Epithelial cell of proximal tubule (primary cell): ENCODE measurements around the gene TMED4. TPM values are rescaled to one million over a fixed set of nuclear protein-coding genes. Genes with fewer than 3 reads are reported as not detected.
A peak's percentile ranks its signal among the peaks of the same experiment; 100 is the strongest.

Experiments used
- DNase-seq: peaks from one replicate; pipeline ENCODE4 v3.0.0-alpha.2; 2011; ENCODE audit warnings: low read depth
- H3K4me3 ChIP-seq: 2 replicates; pipeline ENCODE4 v1.5.1; 2011; ENCODE audit warnings: low read depth, mild to moderate bottlenecking, low read length
- total RNA-seq: library from RNA; depleted of rRNA; stranded (reverse); fragments of >200 nt; gene quantifications from 2 replicates; pipeline ENCODE4 v1.2.3, GENCODE V29; 2015
- TF ChIP-seq, protein P1 (sequence below): conservative IDR thresholded peaks from 2 replicates; pipeline ENCODE4 v1.5.1; 2012; ENCODE audit warnings: low read depth, mild to moderate bottlenecking, low read length

Gene TMED4
- total RNA-seq, 1 donor from 2014 or later: 167 TPM

DNA sequence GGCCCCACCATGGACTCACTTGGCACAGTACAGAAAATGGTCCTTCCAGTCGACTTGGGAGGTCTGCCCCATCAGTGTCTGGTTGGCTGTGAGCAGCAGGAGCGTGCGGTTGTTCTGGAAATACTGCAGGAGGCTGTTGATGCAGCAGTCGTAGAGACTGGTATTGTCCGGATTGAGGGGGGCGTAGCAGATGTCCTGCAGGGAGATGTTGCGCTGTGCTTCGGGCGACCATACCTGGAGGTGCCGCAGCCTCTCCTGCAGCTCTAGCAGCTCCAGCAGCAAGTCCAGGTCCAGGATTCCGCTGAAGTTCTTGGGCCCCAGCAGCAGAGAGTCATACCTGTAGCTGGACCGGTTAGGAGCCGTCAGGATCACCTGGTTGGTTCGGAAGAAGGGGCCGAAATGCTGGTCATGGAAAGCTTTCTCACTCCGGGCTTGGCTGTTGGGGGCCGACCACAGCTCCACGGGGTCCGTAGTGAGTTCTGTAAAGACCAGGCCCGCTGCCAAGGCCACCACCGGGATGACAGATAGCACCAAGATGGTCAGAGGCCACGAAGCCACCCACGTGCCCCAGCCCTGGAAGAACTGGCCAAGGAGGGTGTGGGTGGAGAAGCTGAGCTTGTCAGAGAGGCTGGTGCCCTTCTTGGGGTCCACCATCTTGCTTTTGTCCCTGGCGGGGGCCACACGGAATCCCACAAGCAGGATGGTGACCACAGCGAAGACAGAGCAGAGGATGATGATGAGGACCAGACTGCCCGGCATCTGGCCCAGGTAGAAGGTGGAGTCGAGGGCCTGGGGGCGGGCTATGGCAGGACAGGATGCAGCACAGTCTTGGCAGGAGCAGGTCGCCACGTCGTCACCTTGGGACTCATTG lies 43.0 kb downstream of the TMED4 start:
- no peak overlapping the region for H3K4me3 ChIP-seq
- TF ChIP-seq, protein P1, sequence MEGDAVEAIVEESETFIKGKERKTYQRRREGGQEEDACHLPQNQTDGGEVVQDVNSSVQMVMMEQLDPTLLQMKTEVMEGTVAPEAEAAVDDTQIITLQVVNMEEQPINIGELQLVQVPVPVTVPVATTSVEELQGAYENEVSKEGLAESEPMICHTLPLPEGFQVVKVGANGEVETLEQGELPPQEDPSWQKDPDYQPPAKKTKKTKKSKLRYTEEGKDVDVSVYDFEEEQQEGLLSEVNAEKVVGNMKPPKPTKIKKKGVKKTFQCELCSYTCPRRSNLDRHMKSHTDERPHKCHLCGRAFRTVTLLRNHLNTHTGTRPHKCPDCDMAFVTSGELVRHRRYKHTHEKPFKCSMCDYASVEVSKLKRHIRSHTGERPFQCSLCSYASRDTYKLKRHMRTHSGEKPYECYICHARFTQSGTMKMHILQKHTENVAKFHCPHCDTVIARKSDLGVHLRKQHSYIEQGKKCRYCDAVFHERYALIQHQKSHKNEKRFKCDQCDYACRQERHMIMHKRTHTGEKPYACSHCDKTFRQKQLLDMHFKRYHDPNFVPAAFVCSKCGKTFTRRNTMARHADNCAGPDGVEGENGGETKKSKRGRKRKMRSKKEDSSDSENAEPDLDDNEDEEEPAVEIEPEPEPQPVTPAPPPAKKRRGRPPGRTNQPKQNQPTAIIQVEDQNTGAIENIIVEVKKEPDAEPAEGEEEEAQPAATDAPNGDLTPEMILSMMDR: no peak
- DNase-seq: no peak

- TF ChIP-seq, protein P1: no peak
- H3K4me3 ChIP-seq: no peak overlapping the region
- DNase-seq: no peak
Measured at GRCh38 chr7:44538093-44538797, 43.8 kb downstream of the TMED4 start.

DNA sequence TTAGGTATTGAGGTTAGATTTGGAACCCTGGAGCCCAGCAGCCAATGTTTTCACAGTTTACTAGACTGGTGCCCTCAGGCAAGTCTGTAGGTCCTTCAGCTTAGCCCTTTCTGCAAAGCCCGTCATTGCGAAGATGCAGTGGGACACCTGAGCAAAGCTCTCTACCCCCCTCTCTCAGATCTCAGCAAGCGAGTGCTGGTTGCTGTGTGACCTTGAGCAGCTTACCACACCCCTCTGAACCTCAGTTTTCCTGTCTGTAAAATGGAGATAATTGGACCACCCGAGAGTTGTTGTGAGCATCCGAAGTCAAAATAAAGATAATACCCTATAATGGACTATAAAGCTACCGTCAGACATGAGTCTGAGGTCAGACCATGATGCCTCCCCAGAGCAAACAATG lies 44.6 kb downstream of the TMED4 start:
- TF ChIP-seq, protein P1: no peak
- DNase-seq: no peak
- no peak overlapping the region for H3K4me3 ChIP-seq

DNA sequence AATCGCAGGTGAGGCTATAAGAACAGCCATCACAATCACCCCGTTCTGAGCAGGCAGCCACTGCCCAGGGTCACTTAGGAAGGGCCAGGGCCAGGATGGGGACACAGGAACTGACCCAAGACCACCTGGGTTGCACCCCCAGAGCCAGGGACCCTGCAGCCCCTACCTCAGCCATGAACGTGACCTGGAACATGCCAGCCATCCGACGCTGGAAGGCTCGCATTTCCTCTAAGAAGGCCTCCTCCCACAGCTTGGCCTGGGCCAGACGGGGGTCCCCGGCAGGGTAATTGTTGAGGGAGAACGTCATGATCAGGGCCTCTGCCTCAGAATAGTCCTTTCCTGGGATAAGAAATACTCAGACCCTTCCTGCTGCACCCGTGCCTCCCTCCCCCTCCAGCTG lies 45.9 kb downstream of the TMED4 start:
- TF ChIP-seq, protein P1: no peak
- DNase-seq: no peak
- no peak overlapping the region for H3K4me3 ChIP-seq

DNA sequence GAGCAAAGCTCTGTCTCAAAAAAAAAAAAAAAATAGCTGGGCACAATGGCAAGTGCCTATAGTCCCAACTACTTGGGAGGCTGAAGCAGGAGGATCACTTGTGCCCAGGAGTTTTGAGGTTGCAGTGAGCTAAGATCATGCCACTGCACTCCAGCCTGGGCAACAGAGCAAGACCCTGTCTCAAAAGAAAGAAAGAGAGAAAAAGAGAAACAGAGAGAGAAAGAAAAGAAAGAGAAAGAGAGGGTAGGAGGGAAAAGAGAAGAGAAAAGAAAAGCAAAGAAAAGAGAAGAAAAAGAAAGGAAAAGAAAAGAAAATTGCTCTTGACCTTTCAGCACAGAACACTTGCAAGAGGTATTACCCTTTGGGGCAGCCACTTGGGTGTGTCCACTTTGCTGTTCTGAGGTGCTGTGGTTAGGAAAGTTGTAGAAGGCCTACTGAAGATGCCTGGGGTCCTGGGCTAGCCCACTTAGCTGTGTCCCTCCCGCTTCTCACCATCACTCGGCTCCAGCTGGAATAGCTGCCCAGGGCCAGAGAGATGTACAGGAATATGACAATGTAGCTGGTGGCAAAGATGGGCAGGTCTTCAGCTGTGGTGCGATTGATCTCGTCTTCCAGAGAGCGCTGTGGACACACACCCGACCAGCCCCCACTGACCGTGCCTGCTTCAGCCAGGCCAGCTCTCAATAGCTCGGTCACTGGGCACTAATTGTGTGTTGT lies 46.5 kb downstream of the TMED4 start:
- TF ChIP-seq, protein P1: no peak
- no peak for DNase-seq
- H3K4me3 ChIP-seq: no peak overlapping the region

DNA sequence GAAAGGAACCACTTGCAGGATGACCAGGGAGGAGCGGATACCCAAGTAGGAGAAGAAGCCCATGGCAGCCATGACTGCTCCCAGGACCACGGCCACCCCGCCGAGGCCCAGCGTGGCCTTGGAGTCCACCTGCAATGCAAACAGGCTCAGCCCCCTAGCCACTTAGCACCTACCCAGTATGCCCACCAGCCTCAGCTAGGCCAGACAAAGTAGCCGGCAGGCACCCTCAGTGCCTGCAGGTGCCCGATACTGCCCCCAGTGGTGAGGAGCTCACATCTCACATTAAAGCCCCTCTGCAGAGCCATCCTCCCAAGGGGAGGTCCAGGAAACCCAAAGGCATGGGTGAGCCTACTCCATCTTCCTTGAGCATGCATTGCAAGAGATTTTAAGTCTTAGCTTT lies 47.5 kb downstream of the TMED4 start:
- TF ChIP-seq, protein P1: peak; percentile 67
- no peak overlapping the region for H3K4me3 ChIP-seq
- DNase-seq: no peak
